VCaP (cell line): Measurements from ENCODE around the gene MCM5.
"Not testable (repeated sequence)": the region's sequence is repeated elsewhere in the genome, so short reads cannot be mapped to it uniquely, and the experiment has no call there.

Experiments used
- H3K27ac ChIP-seq: fragments of 450-650 bp; 2 replicates; pipeline ENCODE4 v1.5.1; 2017
- CTCF ChIP-seq: fragments of 450-650 bp; conservative IDR thresholded peaks from 2 replicates; pipeline ENCODE4 v1.5.1; 2017; ENCODE audit warnings: mild to moderate bottlenecking, moderate library complexity

Gene MCM5

DNA sequence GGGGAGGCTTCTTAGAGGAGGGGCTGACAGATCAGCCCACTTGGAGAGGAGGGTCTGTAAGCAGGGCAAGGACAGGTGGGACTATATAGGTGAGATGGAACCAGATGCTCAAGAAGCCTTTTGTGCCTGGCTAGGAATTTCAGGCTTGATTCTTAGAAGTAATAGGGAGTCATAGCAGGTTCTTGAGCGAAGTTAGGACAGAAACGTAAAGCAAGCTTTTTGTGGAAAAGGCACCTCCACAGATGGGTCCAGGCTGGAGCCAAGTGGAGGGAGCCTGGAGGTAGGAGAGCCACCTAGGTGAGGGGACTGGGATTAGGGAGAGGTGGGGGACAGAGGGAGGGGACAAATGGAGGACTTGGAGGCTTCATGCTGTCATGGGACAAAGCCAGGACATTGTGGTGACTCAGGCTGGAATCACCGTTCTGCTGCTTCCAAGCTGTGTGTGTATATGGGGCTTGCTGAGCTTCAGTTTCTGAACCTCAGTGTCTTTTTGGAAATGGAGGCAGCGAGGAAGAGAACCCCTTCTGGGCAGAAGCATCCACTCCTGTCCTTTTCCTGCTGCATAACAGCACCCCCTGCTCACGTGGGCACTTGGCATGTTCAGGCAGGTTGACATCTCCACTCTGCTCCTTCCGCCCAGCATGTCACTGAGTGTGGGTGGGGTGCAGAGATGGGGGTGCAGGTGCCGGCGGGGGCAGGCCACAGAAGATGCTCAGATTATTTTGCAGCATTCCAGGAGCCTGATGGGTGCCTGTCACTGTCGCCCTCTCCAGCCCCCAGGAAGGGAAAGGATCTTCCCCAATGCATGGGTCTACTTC is 58.0 kb downstream of the MCM5 start:
- no peak overlapping the region for H3K27ac ChIP-seq
- no peak for TF ChIP-seq CTCF

DNA sequence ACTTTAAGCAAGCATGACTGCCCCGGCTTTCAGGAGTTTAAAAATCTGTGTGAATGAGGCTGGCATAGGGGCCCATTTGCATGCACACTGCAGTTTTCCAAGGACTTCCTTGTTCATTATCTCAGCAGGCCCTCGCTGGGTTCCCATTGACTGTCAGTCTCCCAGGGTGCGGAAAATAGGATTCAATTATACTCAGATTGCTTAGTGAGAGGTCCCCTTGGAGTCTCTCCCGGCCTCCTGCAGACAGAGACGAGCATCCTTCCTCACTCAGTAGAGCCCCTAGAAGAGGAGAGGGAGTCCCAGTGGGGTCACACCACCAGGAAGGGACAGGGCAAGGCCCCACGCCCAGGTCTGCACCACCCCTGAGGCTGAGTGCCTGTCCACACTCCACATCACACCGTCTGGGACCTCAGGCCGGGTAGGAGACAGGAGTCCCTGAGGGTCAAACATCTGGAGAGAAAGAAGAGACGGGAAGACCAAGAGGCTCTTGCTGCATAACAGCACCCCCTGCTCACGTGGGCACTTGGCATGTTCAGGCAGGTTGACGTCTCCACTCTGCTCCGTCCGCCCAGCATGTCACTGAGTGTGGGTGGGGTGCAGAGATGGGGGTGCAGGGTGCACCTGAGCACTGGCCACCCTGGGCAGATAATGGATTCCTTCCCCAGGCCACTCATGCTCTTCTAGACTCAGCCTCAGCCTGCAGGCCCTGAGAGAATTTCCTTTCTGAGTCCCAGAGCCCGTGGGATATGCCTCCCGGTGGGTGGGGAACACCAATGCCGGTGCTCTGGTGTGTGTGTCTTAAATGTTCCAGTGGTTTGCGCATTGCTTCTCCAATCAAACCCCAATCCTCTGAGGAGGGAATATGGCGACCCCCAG is 58.8 kb downstream of the MCM5 start:
- no peak overlapping the region for H3K27ac ChIP-seq
- no peak for TF ChIP-seq CTCF

GRCh38 chr22:35459423-35459894 is 59.5 kb downstream of the MCM5 start:
- TF ChIP-seq CTCF: no peak
- no peak overlapping the region for H3K27ac ChIP-seq

GRCh38 chr22:35459976-35460375 is 60.0 kb downstream of the MCM5 start:
- H3K27ac ChIP-seq: not testable (repeated sequence)

- H3K27ac ChIP-seq: no peak overlapping the region
- no peak for TF ChIP-seq CTCF
These were observed 60.7 kb downstream of the MCM5 start for GRCh38 chr22:35460688-35461087.

DNA sequence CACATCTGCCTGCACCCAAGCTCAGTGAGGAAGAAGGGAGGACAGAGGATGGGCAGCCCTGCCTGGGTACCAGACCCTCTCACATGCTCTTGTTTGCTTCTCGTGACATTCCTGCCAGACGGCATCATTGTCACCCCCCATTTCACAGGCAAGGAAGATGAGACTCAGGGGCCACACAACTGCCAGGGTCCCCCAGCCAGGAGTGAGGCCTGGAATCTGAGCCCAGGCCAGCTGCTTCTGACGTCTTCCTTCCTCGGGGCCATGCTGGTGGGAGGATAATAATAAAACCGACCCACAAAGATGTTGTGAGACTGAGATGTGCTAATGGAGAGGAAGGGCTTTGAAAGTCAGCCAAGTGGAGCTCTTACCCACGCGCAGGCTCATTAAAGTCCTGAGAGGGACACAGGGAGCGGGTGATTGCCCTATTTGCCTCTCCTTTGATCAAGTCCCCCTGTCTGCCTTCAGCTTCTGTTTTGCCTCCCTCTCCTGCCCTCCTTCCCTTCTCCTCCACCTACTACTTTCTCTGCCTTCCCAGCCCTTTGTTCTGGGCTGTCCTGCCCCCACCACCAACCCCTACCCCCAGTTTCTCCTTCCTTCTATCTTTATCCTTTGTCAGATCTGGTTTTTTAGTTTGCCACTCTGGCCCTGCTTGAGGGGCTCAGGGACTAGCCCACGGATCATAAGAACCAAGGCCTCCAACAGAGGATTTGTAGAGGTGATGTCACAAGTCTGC is 62.7 kb downstream of the MCM5 start:
- no peak overlapping the region for H3K27ac ChIP-seq
- TF ChIP-seq CTCF: no peak

- H3K27ac ChIP-seq: no peak overlapping the region
- TF ChIP-seq CTCF: no peak
These were observed 63.4 kb downstream of the MCM5 start for GRCh38 chr22:35463231-35463933.
